ENCODE measurements around the gene SLC45A2.
A peak's percentile ranks its signal among the peaks of the same experiment; 100 is the strongest.
"Not testable (repeated sequence)": the region's sequence is repeated elsewhere in the genome, so short reads cannot be mapped to it uniquely, and the experiment has no call there.

SLC45A2 gene

DNA sequence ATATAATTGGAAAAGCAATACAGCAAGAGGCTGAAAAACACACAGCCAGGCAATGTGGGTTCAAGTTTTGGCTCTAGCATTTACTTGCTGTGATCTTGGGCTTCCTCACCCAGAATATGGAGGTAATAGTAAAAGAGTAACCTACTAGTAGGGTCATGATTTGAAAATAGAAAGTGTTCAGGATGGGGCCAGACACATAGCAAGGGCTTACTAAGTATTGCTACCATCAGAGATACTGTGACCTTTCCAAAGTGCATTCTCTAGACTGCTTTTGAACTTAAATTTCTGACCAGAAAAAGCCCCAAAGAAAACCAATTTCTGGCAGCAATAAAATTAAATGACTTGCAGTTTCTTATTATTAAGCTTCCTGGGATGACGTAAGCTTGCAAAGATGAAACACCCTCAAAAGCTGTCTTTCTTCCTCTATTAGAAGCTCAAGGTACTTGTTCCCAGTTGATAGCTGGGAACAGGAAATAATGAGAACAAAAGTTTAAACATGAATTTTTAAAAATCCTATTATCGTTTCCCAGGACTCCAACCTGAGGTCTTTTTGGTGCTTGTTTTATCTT, 20.3 kb downstream of the SLC45A2 start:
- peak; percentile 1 to 15 for DNase-seq

DNA sequence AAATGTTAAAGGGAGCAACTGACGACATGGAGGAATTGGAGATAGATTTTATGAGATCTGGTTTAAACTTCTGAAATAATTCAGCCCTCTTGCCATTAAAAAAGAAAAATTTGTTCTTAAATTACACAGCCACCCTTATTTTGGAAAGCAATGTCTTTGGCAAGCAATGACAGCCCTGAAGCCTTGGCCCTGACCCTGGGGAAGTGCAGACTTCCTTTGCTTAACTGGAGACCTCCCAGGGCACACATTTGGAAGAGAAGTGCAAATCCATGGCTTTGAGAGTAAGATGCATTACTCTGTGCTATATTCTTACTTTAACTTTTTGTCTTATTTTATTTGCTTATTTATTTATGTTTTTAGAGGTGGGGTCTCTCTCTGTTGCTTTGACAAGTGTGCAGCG, 26.3 kb downstream of the SLC45A2 start:
- no peak for DNase-seq

DNA sequence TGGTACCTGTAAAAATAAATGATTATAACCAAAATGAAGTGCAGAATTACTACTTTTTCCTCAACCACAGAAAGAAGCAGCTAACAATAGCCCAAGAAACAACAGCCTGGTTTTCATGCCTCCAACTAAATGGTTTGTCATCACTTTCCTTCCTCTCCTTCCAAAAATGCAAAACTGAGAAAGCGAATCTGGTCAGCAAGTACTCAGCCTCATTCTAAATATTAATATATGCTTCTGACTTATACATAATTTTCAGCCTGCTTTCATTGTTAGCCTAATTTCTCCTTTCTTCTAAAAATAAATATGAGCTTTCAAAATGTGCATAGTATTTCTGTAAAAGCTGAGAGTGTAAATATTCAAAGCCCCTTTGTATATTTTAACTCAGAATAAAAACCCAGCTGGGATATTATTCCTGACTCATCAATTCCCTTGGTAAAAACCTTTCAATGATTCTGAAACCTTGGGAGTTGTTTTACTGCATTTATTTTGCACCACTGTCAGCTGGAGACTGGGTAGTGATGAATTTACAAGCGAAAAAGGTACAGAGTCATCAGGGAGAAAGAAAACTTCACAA, 26.8 kb downstream of the SLC45A2 start:
- no peak for DNase-seq

DNA sequence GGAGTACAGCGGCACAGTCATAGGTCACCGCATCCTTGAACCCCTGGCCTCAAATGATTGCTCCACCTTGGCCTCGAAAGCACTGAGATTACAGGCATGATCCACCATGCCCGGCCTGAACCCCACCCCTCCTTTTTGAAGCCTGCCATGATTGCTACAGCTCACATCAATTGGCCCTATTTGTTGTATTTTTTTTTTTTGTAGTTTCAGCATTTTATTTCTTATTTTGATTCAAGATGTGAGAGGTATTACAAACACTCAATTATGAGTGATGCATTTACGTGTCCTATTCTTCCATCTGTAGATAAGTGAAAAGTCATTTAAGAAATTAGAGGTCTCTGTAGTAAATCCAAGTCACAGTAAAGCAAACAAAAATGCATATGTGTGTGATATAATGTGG, 32.3 kb downstream of the SLC45A2 start:
- DNase-seq: not testable (repeated sequence)

DNA sequence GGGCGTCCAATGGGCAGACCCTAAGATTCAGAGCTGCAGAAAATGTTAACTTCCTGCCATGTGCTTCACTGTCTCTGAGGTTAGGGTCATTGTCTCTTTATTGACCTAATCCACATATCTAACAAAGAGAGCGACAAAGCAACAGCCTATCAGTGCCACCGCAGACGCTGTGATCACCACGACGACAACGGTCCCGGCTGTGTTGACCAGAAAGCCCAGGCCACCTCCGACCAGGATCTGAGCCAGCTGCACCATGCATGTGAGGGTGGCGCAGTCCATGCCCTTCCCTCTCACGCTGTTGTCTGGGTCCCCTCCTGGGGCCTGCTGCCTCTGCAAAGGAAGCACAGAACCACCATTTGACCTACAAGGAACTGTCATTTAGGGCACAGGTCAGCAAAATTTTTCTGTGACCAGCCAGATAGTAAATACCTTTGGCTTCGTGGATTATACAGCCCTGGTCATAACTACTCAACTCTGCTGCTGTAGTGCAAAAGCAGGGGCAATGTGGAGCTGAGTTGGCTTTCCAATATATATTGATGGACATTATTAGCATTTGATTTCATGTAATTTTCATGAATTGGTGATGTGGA, 39.9 kb downstream of the SLC45A2 start:
- no peak for DNase-seq

DNA sequence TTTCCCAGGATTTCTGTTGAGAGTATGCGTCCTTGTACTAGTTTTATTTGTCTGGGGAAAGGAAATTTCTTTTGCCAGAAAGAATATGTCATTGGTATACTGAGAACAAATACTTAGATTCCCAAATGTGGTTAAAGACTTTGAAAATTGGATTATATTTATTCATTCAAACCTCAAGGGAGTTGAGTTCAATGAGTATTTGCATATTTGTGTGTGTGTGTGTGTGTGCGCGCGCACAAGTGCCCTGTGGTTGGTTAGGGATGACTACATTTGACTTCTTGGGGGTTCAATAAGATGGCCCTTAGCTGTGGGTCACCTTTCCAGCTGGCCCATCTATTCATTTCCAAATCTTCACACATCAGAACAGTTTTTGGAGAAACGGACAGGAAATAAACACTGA, 43.4 kb downstream of the SLC45A2 start:
- no peak for DNase-seq

DNA sequence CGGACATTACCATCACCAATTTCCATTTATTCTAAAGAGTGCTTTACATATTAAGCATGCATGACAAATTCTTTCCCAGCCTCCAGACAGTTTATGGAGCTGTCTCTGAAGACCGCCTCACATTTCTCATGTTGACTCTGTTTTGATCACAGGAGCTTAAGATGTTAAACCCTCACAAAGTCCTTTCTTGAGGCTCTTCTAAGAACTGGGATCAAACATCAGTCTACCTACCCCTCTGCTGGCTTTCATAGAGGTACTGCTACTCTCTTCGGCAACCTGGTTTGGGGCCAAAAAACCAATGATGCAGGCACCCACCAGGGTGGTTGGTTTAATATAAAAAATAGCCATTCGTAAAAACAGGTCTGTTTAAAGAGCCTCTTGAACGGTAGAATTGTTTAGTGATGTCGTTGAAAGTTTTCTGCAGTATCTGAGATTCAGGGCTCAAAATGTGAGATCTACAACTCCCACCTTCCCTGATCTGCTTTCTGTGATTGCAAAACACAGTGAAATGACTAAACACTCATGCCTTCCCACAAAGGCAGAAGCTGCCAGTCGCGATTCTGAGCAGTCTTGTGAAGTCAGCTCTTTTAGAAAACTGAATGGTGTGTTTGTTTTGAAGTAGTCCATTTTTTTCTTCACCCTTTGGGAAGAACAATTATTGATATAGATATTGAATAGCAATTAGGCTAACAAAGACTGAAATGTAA, 44.8 kb downstream of the SLC45A2 start:
- DNase-seq: no peak

DNA sequence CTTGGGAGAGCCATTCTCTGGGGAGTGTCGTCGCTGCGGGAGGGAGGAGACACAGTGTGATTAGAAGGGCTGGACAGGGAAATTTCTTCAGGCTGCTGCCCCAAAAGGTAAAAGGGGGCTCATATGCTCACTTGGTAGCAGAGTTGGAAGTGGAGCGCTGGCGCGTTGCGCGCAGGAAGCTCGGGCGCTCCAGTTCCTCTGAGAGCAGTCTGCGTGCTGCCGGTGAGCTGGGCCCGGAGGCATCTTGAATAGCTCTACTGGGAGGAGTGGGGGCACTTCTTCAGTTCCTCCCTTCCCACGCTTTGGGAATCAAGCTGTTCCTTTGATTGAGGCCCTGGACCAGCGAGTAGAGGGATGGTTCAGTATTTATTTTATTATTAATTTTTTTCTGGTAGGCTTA, 45.6 kb downstream of the SLC45A2 start:
- DNase-seq: no peak

DNA sequence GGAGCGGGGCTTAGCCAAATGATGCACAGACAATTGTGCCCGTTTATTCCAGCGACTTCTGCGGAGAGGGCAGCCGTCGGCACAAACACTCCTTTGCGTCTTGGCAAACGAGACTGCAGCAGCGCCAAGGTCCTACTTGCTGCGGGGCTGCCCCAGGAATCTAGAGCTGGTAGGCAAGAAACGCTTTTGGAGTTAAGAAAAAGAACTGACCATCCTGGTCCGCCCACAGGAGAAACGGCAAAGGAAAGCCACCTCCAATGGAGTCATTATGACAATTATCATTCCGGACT, 46.0 kb downstream of the SLC45A2 start:
- no peak for DNase-seq

DNA sequence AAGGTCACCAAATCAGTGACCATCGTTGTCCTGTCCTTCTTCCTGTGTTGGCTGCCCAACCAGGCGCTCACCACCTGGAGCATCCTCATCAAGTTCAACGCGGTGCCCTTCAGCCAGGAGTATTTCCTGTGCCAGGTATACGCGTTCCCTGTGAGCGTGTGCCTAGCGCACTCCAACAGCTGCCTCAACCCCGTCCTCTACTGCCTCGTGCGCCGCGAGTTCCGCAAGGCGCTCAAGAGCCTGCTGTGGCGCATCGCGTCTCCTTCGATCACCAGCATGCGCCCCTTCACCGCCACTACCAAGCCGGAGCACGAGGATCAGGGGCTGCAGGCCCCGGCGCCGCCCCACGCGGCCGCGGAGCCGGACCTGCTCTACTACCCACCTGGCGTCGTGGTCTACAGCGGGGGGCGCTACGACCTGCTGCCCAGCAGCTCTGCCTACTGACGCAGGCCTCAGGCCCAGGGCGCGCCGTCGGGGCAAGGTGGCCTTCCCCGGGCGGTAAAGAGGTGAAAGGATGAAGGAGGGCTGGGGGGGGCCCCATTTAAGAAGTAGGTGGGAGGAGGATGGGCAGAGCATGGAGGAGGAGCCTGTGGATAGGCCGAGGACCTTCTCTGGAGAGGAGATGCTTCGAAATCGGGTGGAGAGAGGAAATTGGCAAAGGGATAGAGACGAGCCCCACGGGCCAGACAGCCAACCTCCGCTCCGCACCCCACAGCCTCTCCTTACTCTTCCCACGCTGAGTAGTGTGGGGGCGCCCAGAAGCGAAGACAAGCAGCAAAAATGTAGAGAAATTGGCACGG, 46.6 kb downstream of the SLC45A2 start:
- DNase-seq: no peak

DNA sequence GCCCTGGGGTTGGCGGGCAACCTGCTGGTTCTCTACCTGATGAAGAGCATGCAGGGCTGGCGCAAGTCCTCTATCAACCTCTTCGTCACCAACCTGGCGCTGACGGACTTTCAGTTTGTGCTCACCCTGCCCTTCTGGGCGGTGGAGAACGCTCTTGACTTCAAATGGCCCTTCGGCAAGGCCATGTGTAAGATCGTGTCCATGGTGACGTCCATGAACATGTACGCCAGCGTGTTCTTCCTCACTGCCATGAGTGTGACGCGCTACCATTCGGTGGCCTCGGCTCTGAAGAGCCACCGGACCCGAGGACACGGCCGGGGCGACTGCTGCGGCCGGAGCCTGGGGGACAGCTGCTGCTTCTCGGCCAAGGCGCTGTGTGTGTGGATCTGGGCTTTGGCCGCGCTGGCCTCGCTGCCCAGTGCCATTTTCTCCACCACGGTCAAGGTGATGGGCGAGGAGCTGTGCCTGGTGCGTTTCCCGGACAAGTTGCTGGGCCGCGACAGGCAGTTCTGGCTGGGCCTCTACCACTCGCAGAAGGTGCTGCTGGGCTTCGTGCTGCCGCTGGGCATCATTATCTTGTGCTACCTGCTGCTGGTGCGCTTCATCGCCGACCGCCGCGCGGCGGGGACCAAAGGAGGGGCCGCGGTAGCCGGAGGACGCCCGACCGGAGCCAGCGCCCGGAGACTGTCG, 47.3 kb downstream of the SLC45A2 start:
- DNase-seq: no peak

DNA sequence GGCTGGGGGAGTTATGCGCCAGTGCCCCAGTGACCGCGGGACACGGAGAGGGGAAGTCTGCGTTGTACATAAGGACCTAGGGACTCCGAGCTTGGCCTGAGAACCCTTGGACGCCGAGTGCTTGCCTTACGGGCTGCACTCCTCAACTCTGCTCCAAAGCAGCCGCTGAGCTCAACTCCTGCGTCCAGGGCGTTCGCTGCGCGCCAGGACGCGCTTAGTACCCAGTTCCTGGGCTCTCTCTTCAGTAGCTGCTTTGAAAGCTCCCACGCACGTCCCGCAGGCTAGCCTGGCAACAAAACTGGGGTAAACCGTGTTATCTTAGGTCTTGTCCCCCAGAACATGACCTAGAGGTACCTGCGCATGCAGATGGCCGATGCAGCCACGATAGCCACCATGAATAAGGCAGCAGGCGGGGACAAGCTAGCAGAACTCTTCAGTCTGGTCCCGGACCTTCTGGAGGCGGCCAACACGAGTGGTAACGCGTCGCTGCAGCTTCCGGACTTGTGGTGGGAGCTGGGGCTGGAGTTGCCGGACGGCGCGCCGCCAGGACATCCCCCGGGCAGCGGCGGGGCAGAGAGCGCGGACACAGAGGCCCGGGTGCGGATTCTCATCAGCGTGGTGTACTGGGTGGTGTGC, 48.0 kb downstream of the SLC45A2 start, which contains the start of gene RXFP3:
TSS of gene RXFP3 (plus strand) at position 6 of the 636 bp plus-strand sequence. CDS start at position 361, 355 bp downstream.
- DNase-seq: no peak

DNA sequence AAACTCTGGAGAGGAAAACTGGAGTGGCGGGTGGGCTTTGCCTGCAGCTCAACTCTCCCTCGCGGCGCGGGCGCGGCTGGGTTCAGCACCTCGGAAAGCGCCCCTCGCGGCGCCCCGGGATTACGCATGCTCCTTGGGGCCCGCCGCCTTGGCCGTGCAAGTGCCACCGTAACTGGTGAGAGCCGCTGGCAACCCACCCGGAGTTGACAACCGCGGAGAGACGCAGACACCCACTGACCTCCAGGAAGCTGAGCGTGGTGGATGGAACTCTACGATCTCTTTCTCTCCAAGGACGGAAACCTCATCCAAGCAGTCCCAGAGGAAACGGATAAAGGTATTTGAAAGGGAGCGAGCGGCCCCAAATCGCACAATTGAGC, 48.5 kb downstream of the SLC45A2 start:
- DNase-seq: no peak

DNA sequence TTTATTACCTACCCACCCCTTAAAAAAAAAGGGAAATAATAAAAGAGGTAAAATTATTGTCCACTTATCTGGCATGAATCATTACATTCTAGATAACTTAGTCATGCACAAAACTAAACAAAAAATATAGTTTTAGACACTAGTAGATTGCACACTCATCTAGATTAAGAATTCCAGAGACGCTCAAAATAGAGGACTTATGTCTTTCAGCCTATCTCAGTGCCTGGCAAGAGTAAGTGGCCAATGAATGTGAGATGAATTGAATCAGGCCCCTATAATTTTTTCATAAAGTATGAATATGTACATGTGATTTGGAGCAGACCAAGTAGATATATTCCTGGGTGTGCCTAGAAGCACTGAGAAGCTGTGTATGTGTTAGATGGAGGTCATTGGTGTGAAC, 50.3 kb downstream of the SLC45A2 start:
- DNase-seq: no peak

DNA sequence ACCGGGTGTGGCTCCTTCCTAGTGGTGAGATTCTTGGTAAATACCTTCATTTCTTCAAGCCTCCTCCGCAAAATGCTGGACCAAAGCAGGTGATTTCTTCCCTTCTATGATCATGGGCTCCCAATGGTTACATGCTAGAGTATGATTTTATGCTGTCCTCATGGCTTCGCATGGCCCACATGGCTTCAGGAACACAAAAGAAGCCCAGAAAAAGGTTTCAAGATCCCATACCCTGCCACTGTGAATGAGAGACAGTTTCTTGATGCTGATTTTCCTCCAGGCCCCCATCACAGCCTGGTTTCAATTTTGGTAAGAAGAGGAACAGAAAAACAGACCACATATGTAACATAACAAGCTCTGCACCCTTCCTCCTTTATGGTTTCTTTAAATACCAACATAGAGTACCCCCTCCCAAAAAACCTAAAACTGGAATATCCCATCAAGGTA, 50.7 kb downstream of the SLC45A2 start:
- DNase-seq: no peak

DNA sequence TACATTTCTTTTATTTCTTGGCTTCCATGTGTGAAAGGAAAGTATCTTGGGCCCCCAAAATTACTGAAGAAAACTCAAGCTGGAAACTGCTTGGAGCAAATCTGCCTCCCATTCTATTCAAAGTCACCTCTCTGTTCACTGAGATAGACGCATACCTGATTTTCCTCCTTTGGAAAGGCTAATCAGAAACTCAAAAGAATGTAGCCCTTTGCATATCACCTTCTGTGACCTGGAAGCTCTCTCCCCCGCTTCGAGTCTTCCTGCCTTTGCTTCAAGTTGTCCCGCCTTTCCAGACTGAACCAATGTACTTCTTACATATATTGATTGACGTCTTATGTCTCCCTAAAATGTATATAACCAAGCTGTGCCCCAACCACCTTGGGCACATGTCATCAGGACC, 53.4 kb downstream of the SLC45A2 start:
- no peak for DNase-seq

DNA sequence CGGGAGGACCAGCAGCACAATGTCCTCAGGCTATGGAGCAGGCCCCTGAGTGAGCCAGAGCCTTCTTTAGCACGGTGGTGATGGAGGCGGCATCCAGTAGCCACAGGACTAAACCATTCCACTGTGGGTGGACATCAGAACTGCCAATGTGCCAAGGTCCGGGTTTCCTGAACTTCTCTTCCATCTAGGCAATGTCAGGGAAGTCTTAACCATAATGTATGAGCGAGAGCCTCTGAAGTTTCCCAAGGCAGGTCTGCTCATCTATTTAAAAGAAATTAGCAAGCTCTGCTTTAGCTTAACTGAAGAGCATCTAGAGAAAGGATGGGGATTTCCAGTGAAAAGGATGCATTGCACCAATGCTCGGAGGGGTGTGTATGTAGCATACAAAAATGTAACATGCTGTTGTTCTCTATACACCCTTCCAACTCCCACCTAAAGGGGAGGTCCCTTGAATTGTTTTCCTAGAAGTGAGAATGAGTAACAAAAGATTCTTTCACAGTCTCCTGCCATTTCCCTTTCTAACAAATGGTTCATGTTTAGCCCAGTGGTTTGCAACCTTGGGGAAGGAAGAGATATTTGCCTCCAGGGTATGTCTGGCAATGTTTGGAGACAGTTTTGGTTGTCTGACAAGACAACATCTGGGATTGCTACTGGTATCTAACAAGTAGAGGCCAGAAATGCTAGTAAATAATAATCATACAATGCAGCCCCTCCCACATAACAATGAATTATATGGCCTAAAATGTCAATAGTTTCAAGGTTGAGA, 54.4 kb downstream of the SLC45A2 start:
- no peak for DNase-seq

DNA sequence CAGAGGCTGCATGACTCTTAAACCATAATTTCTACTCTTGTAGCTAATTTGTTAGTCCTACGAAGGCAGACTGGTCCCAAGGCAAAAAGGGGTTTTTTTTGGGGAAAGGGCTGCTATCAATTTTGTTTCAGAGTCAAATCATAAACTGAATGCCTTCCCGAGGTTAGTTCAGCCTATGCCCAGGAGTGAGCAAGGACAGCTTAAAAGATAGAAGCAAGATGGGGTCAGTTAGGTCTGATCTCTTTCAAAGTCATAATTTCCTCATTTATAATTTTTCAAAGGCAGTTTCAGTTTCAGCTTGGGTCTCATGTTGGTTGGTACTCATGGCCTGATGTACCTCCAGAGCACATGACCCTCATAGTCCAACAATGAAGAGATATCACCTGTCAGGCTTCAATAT, 56.2 kb downstream of the SLC45A2 start:
- DNase-seq: no peak

DNA sequence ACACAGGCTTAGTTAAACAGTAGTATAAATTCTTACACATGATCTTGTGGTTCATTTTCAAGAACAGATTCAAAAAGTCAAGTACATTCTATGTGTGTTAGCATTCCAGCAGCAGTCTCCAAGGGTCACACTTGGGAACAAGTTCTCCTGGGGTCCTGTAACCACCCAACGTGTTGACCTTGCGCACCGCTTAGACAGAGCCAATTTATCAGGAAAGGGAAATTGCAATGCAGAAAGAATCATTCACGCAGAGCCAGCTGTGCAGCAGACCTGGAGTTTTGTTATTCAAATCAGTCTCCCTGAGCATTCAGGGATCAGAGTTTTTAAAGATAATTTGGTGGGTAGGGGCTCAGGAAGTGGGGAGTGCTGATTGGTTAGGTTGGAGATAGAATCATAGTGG, 56.8 kb downstream of the SLC45A2 start:
- no peak for DNase-seq

DNA sequence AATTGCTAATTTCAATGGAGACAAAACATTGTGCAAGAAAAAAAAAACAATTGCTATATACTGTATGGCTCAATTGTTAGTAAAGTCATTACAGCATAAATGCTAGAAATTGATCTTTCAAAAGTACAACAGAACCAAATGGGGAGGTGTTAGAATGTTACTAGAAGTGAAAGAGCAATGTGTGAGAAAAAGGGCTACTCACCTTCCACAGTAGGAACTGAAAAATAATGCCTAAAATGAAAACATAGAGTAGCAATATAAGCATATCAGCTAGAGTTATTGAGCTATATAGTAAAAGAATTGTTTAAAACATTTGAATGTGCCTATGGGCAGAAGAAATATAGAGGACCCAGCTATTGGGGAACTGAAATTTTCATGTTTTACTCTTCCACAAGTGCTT, 59.2 kb downstream of the SLC45A2 start:
- no peak for DNase-seq

DNA sequence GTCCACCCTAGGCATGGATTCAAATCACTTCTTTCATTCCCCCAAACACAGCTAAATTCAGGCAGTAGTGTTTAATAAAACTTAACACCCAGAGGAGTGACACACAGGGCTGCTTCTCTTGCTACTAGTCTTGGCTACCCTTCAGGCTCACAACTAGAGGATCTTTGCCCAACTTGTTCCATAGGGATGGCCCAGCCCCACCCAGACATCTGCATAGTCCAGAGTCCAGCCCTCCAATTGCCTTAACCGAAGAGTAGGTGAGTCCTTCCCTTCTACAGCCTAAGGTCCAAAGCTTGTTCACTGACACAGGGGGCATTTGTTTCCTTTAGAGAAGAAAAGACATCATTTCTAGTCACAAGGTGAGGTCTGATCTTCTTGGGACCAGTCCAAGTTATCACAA, 63.5 kb downstream of the SLC45A2 start:
- DNase-seq: no peak

DNA sequence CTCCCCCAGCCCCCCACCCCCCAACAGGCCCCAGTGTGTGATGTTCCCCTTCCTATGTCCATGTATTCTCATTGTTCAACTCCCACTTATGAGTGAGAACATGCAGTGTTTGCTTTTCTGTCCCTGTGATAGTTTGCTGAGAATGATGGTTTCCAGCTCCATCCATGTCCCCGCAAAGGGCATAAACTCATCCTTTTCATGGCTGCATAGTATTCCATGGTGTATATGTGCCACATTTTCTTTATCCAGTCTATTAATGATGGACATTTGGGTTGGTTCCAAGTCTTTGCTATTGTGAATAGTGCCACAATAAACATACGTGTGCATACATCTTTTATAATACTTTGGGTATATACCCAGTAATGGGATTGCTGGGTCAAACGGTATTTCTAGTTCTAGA, 69.6 kb downstream of the SLC45A2 start:
- DNase-seq: not testable (repeated sequence)

Data from inflammatory macrophage treated with lipopolysaccharide for 1 hour (primary cell).